Subcutaneous abdominal adipose tissue (tissue), 5 donors: Measurements from ENCODE around the gene CCNYL1.

Source experiments
- H3K27ac ChIP-seq: one replicate; pipeline ENCODE4 v1.7.0; 2013; ENCODE audit warnings: low read depth, mild to moderate bottlenecking, inconsistent platforms, low read length, moderate library complexity
- H3K27me3 ChIP-seq, 5 donors: one replicate each; pipeline ENCODE4 v1.7.0; 2013; ENCODE audit warnings: low read length in 5 of 5, inconsistent platforms in 1 of 5; ENCODE audit not compliant: control insufficient read depth in 5 of 5, insufficient read depth in 4 of 5
- H3K36me3 ChIP-seq, 5 donors: one replicate each; pipeline ENCODE4 v1.7.0; 2013; ENCODE audit warnings: low read length in 5 of 5; ENCODE audit not compliant: control insufficient read depth in 5 of 5, insufficient read depth in 5 of 5
- H3K4me1 ChIP-seq, 5 donors: one replicate each; pipeline ENCODE4 v1.7.0; 2013; ENCODE audit warnings: low read length in 5 of 5, mild to moderate bottlenecking in 3 of 5, moderate library complexity in 1 of 5; ENCODE audit not compliant: control insufficient read depth in 5 of 5, insufficient read depth in 5 of 5
- H3K4me3 ChIP-seq, 5 donors: one replicate each; pipeline ENCODE4 v1.7.0; 2013; ENCODE audit warnings: low read length in 5 of 5, low read depth in 1 of 5
- H3K9ac ChIP-seq, 5 donors: one replicate each; pipeline ENCODE4 v1.7.0; 2013; ENCODE audit warnings: low read length in 5 of 5, mild to moderate bottlenecking in 4 of 5, moderate library complexity in 3 of 5
- H3K9me3 ChIP-seq, 5 donors: one replicate each; pipeline ENCODE4 v1.7.0; 2013; ENCODE audit warnings: low read length in 5 of 5; ENCODE audit not compliant: control insufficient read depth in 5 of 5
- donor health status: healthy.
- donor health status: healthy.
- donor health status: healthy.
- donor health status: healthy.
- donor health status: healthy.

CCNYL1 gene

GRCh38 chr2:207762146-207762545 is 50.7 kb downstream of the CCNYL1 start:
- Histone ChIP-seq H3K9ac (no peak overlapping the region), H3K4me3 (no peak overlapping the region), H3K27ac (no peak overlapping the region), H3K9me3 (no peaks in the 10 kb centered on the region), H3K4me1 (peaks cover 0 to 40% (median 36%) of the 10 kb centered on the region in 5 donors), H3K36me3 (peaks cover 0 to 32% (median 17%) of the 10 kb centered on the region in 5 donors), H3K27me3 (no peaks in the 10 kb centered on the region)

DNA sequence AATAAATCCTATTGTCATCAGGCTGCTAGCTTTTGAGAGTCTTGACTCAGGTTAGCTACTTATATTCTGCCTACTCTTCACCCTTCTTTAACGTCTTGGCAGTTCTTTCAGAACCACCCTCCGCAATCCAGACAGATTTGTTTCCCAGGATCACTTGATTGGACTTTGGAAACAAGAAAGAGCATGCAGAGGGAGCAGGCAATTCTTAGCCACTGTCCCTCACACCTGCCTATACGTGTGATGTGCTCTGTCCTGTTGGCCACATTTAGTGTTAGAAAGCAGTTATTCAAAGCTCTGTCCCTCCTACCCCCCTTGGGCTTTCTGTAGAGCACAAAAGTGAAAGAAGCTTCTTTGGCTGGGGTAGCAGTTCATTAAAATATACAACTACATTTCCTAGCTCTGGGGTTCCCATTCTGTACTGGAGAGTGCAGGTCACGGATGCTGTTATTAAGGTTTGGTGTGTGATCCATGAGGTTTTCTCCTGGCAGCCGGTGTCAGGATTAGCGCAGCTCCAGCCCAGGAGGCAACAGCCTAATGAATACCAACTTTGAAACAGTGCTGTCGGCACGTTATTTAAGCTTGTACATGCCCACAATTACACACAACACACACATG is 52.0 kb downstream of the CCNYL1 start:
- H3K4me3 ChIP-seq = no peak overlapping the region
- H3K27ac ChIP-seq = no peak overlapping the region
- peaks cover 0 to 40% (median 25%) of the 10 kb centered on the region in 5 donors for H3K36me3 ChIP-seq

GRCh38 chr2:207764096-207764630 is 52.7 kb downstream of the CCNYL1 start:
- Histone ChIP-seq H3K4me1 (peaks cover 0 to 56% (median 55%) of the 10 kb centered on the region in 5 donors), H3K27me3 (no peaks in the 10 kb centered on the region), H3K9ac (peak overlapping the region in 2 of 5 donors; percentile 21 to 32), H3K9me3 (no peaks in the 10 kb centered on the region), H3K27ac (no peak overlapping the region), H3K36me3 (peaks cover 0 to 40% (median 25%) of the 10 kb centered on the region in 5 donors), H3K4me3 (no peak overlapping the region)

More for the DNA sequence above, 52.0 kb downstream of the CCNYL1 start:
- Histone ChIP-seq H3K4me1 (peaks cover 0 to 53% (median 49%) of the 10 kb centered on the region in 5 donors), H3K9me3 (no peaks in the 10 kb centered on the region), H3K9ac (peak overlapping the region in 2 of 5 donors; percentile 4 to 25), H3K27me3 (no peaks in the 10 kb centered on the region)

GRCh38 chr2:207765547-207765946 is 54.1 kb downstream of the CCNYL1 start:
- Histone ChIP-seq H3K4me1 (peaks cover 0 to 65% (median 60%) of the 10 kb centered on the region in 5 donors), H3K36me3 (peaks cover 0 to 31% (median 20%) of the 10 kb centered on the region in 5 donors), H3K9me3 (no peaks in the 10 kb centered on the region), H3K27me3 (no peaks in the 10 kb centered on the region), H3K4me3 (no peak overlapping the region), H3K9ac (no peak overlapping the region), H3K27ac (no peak overlapping the region)

DNA sequence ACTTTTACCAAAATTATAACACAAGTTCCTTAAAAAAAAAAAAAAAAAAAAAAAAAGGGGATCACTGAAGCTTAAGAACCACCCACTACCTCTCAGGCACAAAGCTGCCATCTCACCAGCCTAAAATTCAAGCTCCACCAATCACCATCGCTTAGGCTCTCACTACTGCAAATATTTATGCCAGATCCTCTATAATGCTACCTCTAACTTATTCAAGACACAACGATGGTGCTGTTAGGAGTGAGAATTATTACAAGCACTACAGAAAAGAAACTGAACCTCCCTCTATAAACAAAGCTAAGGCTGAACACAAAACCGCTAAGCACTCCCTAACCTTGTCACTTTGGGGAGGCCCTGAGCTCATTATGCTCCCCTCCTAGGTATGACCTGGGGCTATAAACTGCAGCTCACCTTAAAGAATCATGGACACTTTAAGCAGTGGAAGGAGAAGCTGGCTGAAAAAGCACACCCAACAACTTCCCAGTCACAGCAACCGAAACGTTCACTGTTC is 54.7 kb downstream of the CCNYL1 start:
- peak overlapping the region in 1 of 5 donors; percentile 11 for H3K9ac ChIP-seq
- H3K9me3 ChIP-seq = no peaks in the 10 kb centered on the region
- peak overlapping the region in 2 of 5 donors; percentile 17 to 40 for H3K4me3 ChIP-seq
- no peak overlapping the region for H3K27ac ChIP-seq
- no peaks in the 10 kb centered on the region for H3K27me3 ChIP-seq
- H3K36me3 ChIP-seq = peaks cover 0 to 31% (median 20%) of the 10 kb centered on the region in 5 donors
- peaks cover 2 to 70% (median 66%) of the 10 kb centered on the region in 5 donors for H3K4me1 ChIP-seq

GRCh38 chr2:207766697-207767460 is 55.4 kb downstream of the CCNYL1 start:
- Histone ChIP-seq H3K27me3 (no peaks in the 10 kb centered on the region), H3K4me1 (peaks cover 2 to 73% (median 70%) of the 10 kb centered on the region in 5 donors)

DNA sequence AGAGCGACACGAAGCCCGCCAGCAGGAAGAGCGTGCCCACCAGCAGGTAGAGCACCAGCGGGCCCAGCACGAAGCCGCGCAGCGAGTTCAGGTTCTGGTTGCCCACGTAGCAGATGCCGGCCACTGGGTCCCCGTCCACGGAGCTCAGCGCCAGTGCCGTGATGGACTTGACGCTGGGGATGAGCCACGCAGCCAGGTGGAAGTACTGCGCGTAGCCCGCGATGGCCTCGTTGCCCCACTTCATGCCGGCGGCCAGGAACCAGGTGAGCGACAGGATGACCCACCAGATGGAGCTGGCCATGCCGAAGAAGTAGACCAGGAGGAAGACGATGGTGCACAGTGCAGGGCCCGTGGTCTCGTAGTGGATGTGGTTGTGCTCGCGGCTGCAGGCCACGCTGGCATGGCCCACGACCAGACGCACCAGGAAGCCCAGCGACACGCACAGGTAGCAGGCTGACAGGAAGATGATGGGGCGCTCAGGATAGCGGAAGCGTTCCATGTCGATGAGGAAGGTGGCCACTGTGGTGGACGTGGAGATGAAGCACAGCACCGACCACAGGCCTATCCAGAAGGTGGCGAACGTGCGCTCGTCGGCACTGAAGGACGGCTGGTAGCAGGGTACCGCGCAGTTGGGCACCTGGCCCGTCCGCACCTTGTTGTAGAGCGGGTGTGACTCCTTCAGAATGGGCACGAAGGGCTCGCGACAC is 56.2 kb downstream of the CCNYL1 start:
- Histone ChIP-seq H3K36me3 (peaks cover 0 to 22% (median 13%) of the 10 kb centered on the region in 5 donors), H3K9ac (peak overlapping the region in 1 of 5 donors; percentile 62), H3K27ac (peak overlapping the region; percentile 84)

More at GRCh38 chr2:207766697-207767460, 55.4 kb downstream of the CCNYL1 start:
- Histone ChIP-seq H3K9ac (peak overlapping the region in 1 of 5 donors; percentile 11), H3K36me3 (peaks cover 0 to 26% (median 16%) of the 10 kb centered on the region in 5 donors), H3K4me3 (peak overlapping the region in 4 of 5 donors; percentile 6 to 88 (median 82)), H3K27ac (no peak overlapping the region), H3K9me3 (no peaks in the 10 kb centered on the region)

DNA sequence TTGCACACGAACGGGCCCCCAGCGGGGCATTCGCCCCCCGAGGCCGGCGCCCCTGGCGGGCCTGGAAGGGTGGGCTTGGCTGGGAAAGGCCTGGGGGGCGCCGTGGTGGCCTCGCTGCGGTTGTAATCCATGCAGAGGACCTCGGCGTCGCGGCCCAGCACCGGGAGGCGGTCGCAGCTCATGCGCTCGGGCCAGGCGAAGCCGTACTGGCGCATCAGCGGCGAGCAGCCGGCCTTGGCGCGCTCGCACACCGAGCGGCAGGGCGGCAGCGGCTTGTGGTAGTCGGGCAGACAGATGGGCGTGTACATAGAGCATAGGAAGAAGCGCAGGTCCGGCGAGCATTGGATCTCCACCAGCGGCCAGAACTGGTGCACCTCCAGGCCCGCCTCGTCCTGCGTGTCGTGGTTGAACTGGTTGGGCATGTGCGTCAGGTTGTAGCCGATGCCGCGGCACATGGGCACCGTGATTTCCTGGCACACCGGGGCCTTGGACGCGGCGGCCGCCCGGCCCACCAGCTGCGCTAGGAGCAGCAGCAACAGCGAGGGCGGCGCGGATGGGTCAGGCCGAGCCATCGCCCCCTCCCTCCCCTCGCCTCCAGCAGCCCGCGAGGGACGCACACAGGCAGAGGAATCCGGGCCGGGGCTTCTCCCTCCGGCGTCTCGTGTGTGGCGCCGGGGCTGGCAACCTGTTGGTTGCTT is 56.9 kb downstream of the CCNYL1 start:
- peak overlapping the region; percentile 84 for H3K27ac ChIP-seq
- H3K27me3 ChIP-seq = no peaks in the 10 kb centered on the region
- H3K9ac ChIP-seq = peak overlapping the region in 4 of 5 donors; percentile 88 to 96 (median 92)
- peaks cover 0 to 18% (median 12%) of the 10 kb centered on the region in 5 donors for H3K36me3 ChIP-seq
- H3K4me3 ChIP-seq = peak overlapping the region in 4 of 5 donors; percentile 81 to 88 (median 86)
- no peaks in the 10 kb centered on the region for H3K9me3 ChIP-seq
- H3K4me1 ChIP-seq = peaks cover 2 to 71% (median 66%) of the 10 kb centered on the region in 5 donors

More for the DNA sequence above, 56.2 kb downstream of the CCNYL1 start:
- H3K4me3 ChIP-seq = peak overlapping the region; percentile 29 to 88 (median 83)
- H3K27me3 ChIP-seq = no peaks in the 10 kb centered on the region
- H3K4me1 ChIP-seq = peaks cover 2 to 72% (median 69%) of the 10 kb centered on the region in 5 donors
- H3K9me3 ChIP-seq = no peaks in the 10 kb centered on the region
